ENCODE data around the gene IER5L.

The IER5L gene

GRCh38 chr9:129141066-129142041, 36.7 kb downstream of the IER5L start:
- no peaks in the 10 kb centered on the region for H3K9me3 ChIP-seq (ENCODE audit: control extremely low read depth in 1 of 5, control insufficient read depth in 4 of 5, insufficient read depth in 2 of 5, low read depth in 1 of 5, low read length in 4 of 5)
- H3K27me3 ChIP-seq (replicated peaks in 2 of 5; ENCODE audit: control insufficient read depth in 4 of 5, insufficient read depth in 5 of 5, low read length in 4 of 5) = no peaks in the 10 kb centered on the region
- H3K36me3 ChIP-seq (ENCODE audit: control insufficient read depth in 4 of 4, insufficient read depth in 4 of 4, low read length in 3 of 4) = peaks cover 3 to 49% (median 36%) of the 10 kb centered on the region in 4 experiments
- POLR2A ChIA-PET = interaction anchor here (1.0 to 1.5 kb wide), 2 partner anchors 36 to 479 kb away, joined by 3 to 7 read pairs; partner anchors contain the start of gene IER5L
- CTCF ChIA-PET = interaction anchor here (1.2 to 5.4 kb wide), 19 partner anchors 10 to 498 kb away, joined by 4 to 57 read pairs (median 7); partner anchors contain the start of genes C9orf50 and NTMT1
- peaks cover 4 to 50% (median 45%) of the 10 kb centered on the region in 4 experiments for H3K4me1 ChIP-seq (ENCODE audit: control extremely low read depth in 1 of 4, control insufficient read depth in 4 of 4, insufficient read depth in 4 of 4, low read length in 3 of 4)
- DNase-seq = peak; percentile 76 to 85 (median 79)
- 18% methylated on average over 7 of the region's 13 CpGs for WGBS (ENCODE audit: insufficient coverage)
- H3K4me3 ChIP-seq (ENCODE audit: control insufficient read depth in 1 of 7, extremely low read depth in 1 of 7, insufficient read depth in 4 of 7, low read depth in 2 of 7, low read length in 6 of 7) = peak overlapping the region in 5 of 7 experiments; percentile 9 to 59 (median 40)
- H3K27ac ChIP-seq (ENCODE audit: insufficient read depth in 1 of 2, low read depth in 1 of 2, low read length in 2 of 2, poor library complexity in 1 of 2, severe bottlenecking in 2 of 2) = peak overlapping the region; percentile 72 to 96

- peaks cover 4 to 50% (median 45%) of the 10 kb centered on the region in 4 experiments for H3K4me1 ChIP-seq (ENCODE audit: control extremely low read depth in 1 of 4, control insufficient read depth in 4 of 4, insufficient read depth in 4 of 4, low read length in 3 of 4)
- peak overlapping the region; percentile 89 to 96 for H3K27ac ChIP-seq (ENCODE audit: insufficient read depth in 1 of 2, low read depth in 1 of 2, low read length in 2 of 2, poor library complexity in 1 of 2, severe bottlenecking in 2 of 2)
- 56% methylated on average over 6 of the region's 8 CpGs for WGBS (ENCODE audit: insufficient coverage)
- no peak for DNase-seq
- H3K4me3 ChIP-seq (ENCODE audit: control insufficient read depth in 1 of 7, extremely low read depth in 1 of 7, insufficient read depth in 4 of 7, low read depth in 2 of 7, low read length in 6 of 7) = peak overlapping the region in 6 of 7 experiments; percentile 9 to 70 (median 44)
- H3K27me3 ChIP-seq (replicated peaks in 2 of 5; ENCODE audit: control insufficient read depth in 4 of 5, insufficient read depth in 5 of 5, low read length in 4 of 5) = no peaks in the 10 kb centered on the region
- POLR2A ChIA-PET = interaction anchor here (1.2 to 1.9 kb wide), 4 partner anchors 9 to 470 kb away, joined by 3 to 7 read pairs (median 4); partner anchors contain the start of gene IER5L
- H3K9me3 ChIP-seq (ENCODE audit: control extremely low read depth in 1 of 5, control insufficient read depth in 4 of 5, insufficient read depth in 2 of 5, low read depth in 1 of 5, low read length in 4 of 5) = no peaks in the 10 kb centered on the region
- H3K36me3 ChIP-seq (ENCODE audit: control insufficient read depth in 4 of 4, insufficient read depth in 4 of 4, low read length in 3 of 4) = peaks cover 3 to 48% (median 36%) of the 10 kb centered on the region in 4 experiments
- CTCF ChIA-PET = interaction anchor here (1.0 to 5.4 kb wide), 17 partner anchors 9 to 499 kb away, joined by 3 to 57 read pairs (median 5); partner anchors contain the start of genes C9orf50, IER5L and NTMT1
These were observed 37.5 kb downstream of the IER5L start for GRCh38 chr9:129140397-129141065.

GRCh38 chr9:129139993-129140396, 38.1 kb downstream of the IER5L start:
- Histone ChIP-seq H3K9me3 (ENCODE audit: control extremely low read depth in 1 of 5, control insufficient read depth in 4 of 5, insufficient read depth in 2 of 5, low read depth in 1 of 5, low read length in 4 of 5) (no peaks in the 10 kb centered on the region), H3K4me3 (ENCODE audit: control insufficient read depth in 1 of 7, extremely low read depth in 1 of 7, insufficient read depth in 4 of 7, low read depth in 2 of 7, low read length in 6 of 7) (peak overlapping the region in 5 of 7 experiments; percentile 31 to 70 (median 55)), H3K36me3 (ENCODE audit: control insufficient read depth in 4 of 4, insufficient read depth in 4 of 4, low read length in 3 of 4) (peaks cover 3 to 48% (median 37%) of the 10 kb centered on the region in 4 experiments), H3K27me3 (replicated peaks in 2 of 5; ENCODE audit: control insufficient read depth in 4 of 5, insufficient read depth in 5 of 5, low read length in 4 of 5) (no peaks in the 10 kb centered on the region), H3K27ac (ENCODE audit: insufficient read depth in 1 of 2, low read depth in 1 of 2, low read length in 2 of 2, poor library complexity in 1 of 2, severe bottlenecking in 2 of 2) (peak overlapping the region; percentile 89 to 96), H3K4me1 (ENCODE audit: control extremely low read depth in 1 of 4, control insufficient read depth in 4 of 4, insufficient read depth in 4 of 4, low read length in 3 of 4) (peaks cover 4 to 50% (median 45%) of the 10 kb centered on the region in 4 experiments)
- DNase-seq = peak; percentile 88 to 96 (median 94)
- ChIA-PET CTCF (interaction anchor here (1.0 to 5.4 kb wide), 19 partner anchors 9 to 499 kb away, joined by 3 to 57 read pairs (median 5); partner anchors contain the start of genes C9orf50, IER5L and NTMT1), POLR2A (interaction anchor here (1.2 to 1.9 kb wide), 4 partner anchors 9 to 471 kb away, joined by 3 to 7 read pairs (median 4); partner anchors contain the start of gene IER5L)
- WGBS (ENCODE audit: insufficient coverage) = 0% methylated on average over 6 of the region's 11 CpGs

GRCh38 chr9:129139233-129139992, 38.6 kb downstream of the IER5L start:
- peaks cover 3 to 53% (median 42%) of the 10 kb centered on the region in 4 experiments for H3K36me3 ChIP-seq (ENCODE audit: control insufficient read depth in 4 of 4, insufficient read depth in 4 of 4, low read length in 3 of 4)
- no peaks in the 10 kb centered on the region for H3K27me3 ChIP-seq (replicated peaks in 2 of 5; ENCODE audit: control insufficient read depth in 4 of 5, insufficient read depth in 5 of 5, low read length in 4 of 5)
- POLR2A ChIA-PET = interaction anchor here (1.0 to 1.9 kb wide), 5 partner anchors 8 to 472 kb away, joined by 3 to 7 read pairs (median 4); partner anchors contain the start of gene IER5L
- H3K9me3 ChIP-seq (ENCODE audit: control extremely low read depth in 1 of 5, control insufficient read depth in 4 of 5, insufficient read depth in 2 of 5, low read depth in 1 of 5, low read length in 4 of 5) = no peaks in the 10 kb centered on the region
- peak overlapping the region; percentile 89 to 96 for H3K27ac ChIP-seq (ENCODE audit: insufficient read depth in 1 of 2, low read depth in 1 of 2, low read length in 2 of 2, poor library complexity in 1 of 2, severe bottlenecking in 2 of 2)
- peaks cover 4 to 50% (median 45%) of the 10 kb centered on the region in 4 experiments for H3K4me1 ChIP-seq (ENCODE audit: control extremely low read depth in 1 of 4, control insufficient read depth in 4 of 4, insufficient read depth in 4 of 4, low read length in 3 of 4)
- DNase-seq = peak; percentile 82 to 90 (median 88)
- H3K4me3 ChIP-seq (ENCODE audit: control insufficient read depth in 1 of 7, extremely low read depth in 1 of 7, insufficient read depth in 4 of 7, low read depth in 2 of 7, low read length in 6 of 7) = peak overlapping the region in 5 of 7 experiments; percentile 31 to 70 (median 55)
- 19% methylated on average over 11 of the region's 13 CpGs for WGBS (ENCODE audit: insufficient coverage)
- CTCF ChIA-PET = interaction anchor here (0.8 to 5.4 kb wide), 29 partner anchors 8 to 500 kb away, joined by 3 to 57 read pairs (median 5); partner anchors contain the start of genes C9orf50, IER5L and NTMT1

GRCh38 chr9:129138476-129139232, 39.4 kb downstream of the IER5L start:
- no peaks in the 10 kb centered on the region for H3K9me3 ChIP-seq (ENCODE audit: control extremely low read depth in 1 of 5, control insufficient read depth in 4 of 5, insufficient read depth in 2 of 5, low read depth in 1 of 5, low read length in 4 of 5)
- no peak overlapping the region for H3K27ac ChIP-seq (ENCODE audit: insufficient read depth in 1 of 2, low read depth in 1 of 2, low read length in 2 of 2, poor library complexity in 1 of 2, severe bottlenecking in 2 of 2)
- peaks cover 4 to 47% (median 45%) of the 10 kb centered on the region in 4 experiments for H3K4me1 ChIP-seq (ENCODE audit: control extremely low read depth in 1 of 4, control insufficient read depth in 4 of 4, insufficient read depth in 4 of 4, low read length in 3 of 4)
- H3K27me3 ChIP-seq (replicated peaks in 2 of 5; ENCODE audit: control insufficient read depth in 4 of 5, insufficient read depth in 5 of 5, low read length in 4 of 5) = no peaks in the 10 kb centered on the region
- CTCF ChIA-PET = interaction anchor here (0.6 to 5.4 kb wide), 24 partner anchors 8 to 499 kb away, joined by 3 to 57 read pairs (median 5); partner anchors contain the start of genes C9orf50, IER5L and NTMT1
- POLR2A ChIA-PET = interaction anchor here (1.0 to 1.9 kb wide), 3 partner anchors 470 to 472 kb away, joined by 3 to 4 read pairs (median 4); no protein-coding TSS in a partner anchor
- H3K4me3 ChIP-seq (ENCODE audit: control insufficient read depth in 1 of 7, extremely low read depth in 1 of 7, insufficient read depth in 4 of 7, low read depth in 2 of 7, low read length in 6 of 7) = no peak overlapping the region
- H3K36me3 ChIP-seq (ENCODE audit: control insufficient read depth in 4 of 4, insufficient read depth in 4 of 4, low read length in 3 of 4) = peaks cover 3 to 52% (median 39%) of the 10 kb centered on the region in 4 experiments
- no peak for DNase-seq
- 92% methylated on average over 19 of the region's 21 CpGs for WGBS (ENCODE audit: insufficient coverage)

Data from common myeloid progenitor, CD34-positive (primary cell).